HEK293 (cell line): Measurements from ENCODE around the gene CRACDL.
A peak's percentile ranks its signal among the peaks of the same experiment; 100 is the strongest.

Source experiments
- CTCF ChIA-PET: fragments of 350-600 bp; formaldehyde crosslinking; extraction: SDS; loops from one replicate; lab custom pipeline; 2021; ENCODE audit warnings: antibody characterized with exemption; lab: Yijun Ruan, JAX
- POLR2A ChIA-PET: fragments of 300-600 bp; formaldehyde crosslinking; extraction: SDS; loops from one replicate; lab custom pipeline; 2020; ENCODE audit warnings: antibody characterized with exemption, inconsistent platforms; lab: Yijun Ruan, JAX
- H3K27ac ChIP-seq: fragments of 200-500 bp; sonication (Bioruptor generic); 2 replicates; pipeline ENCODE4 v1.5.1; 2014; ENCODE audit warnings: low read depth, low read length, control low read depth, inconsistent platforms; ENCODE audit errors: extremely low read depth
- H3K36me3 ChIP-seq, 2 experiments: fragments of 200-500 bp in 1 of 2; sonication (Bioruptor generic) in 1 of 2; 1 replicate in 1 of 2; 2 replicates in 1 of 2; pipeline ENCODE4 v1.5.1; 2014 to 2017; ENCODE audit warnings: inconsistent platforms in 2 of 2, low read length in 2 of 2; ENCODE audit not compliant: control insufficient read depth in 2 of 2, insufficient read depth in 1 of 2
- H3K4me1 ChIP-seq: fragments of 200-500 bp; sonication (Bioruptor generic); 2 replicates; pipeline ENCODE4 v1.5.1; 2014; ENCODE audit warnings: mild to moderate bottlenecking, low read length, inconsistent platforms; ENCODE audit not compliant: control insufficient read depth, insufficient read depth
- H3K4me3 ChIP-seq: 2 replicates; pipeline ENCODE4 v1.5.1; 2011; ENCODE audit warnings: low read depth, mild to moderate bottlenecking, control low read depth, low read length, moderate library complexity
- H3K9me3 ChIP-seq: fragments of 200-500 bp; sonication (Bioruptor generic); 2 replicates; pipeline ENCODE4 v1.5.1; 2014; ENCODE audit warnings: low read depth, low read length, inconsistent platforms; ENCODE audit not compliant: control insufficient read depth, insufficient read depth
- EGR2 ChIP-seq: fragments of 450-650 bp; formaldehyde crosslinking; IDR thresholded peaks from 2 replicates; pipeline ENCODE4 v1.5.1; 2016; ENCODE audit warnings: low read depth, missing biosample characterization, missing genetic modification characterization
- GLI2 ChIP-seq: fragments of 450-650 bp; formaldehyde crosslinking; IDR thresholded peaks from 2 replicates; pipeline ENCODE4; 2017; ENCODE audit warnings: missing biosample characterization, missing genetic modification characterization, low read depth, borderline replicate concordance
- HOXD13 ChIP-seq: sonication (generic); formaldehyde crosslinking; IDR thresholded peaks from 2 replicates; pipeline ENCODE4 v1.8.0; 2022; ENCODE audit warnings: missing genetic modification reagents, borderline replicate concordance
- KLF9 ChIP-seq: fragments of 450-650 bp; formaldehyde crosslinking; IDR thresholded peaks from 2 replicates; pipeline ENCODE4 v1.5.1; 2016; ENCODE audit warnings: missing biosample characterization, missing genetic modification characterization, low read depth
- MZF1 ChIP-seq: fragments of 450-650 bp; formaldehyde crosslinking; IDR thresholded peaks from 2 replicates; pipeline ENCODE4 v1.5.1; 2017; ENCODE audit warnings: missing biosample characterization, missing genetic modification characterization, borderline replicate concordance
- PRDM10 ChIP-seq: fragments of 450-650 bp; formaldehyde crosslinking; IDR thresholded peaks from 2 replicates; pipeline ENCODE4 v1.5.1; 2016; ENCODE audit warnings: missing biosample characterization, missing genetic modification characterization
- YY1 ChIP-seq: fragments of 450-650 bp; formaldehyde crosslinking; IDR thresholded peaks from 2 replicates; pipeline ENCODE4 v1.5.1; 2018; ENCODE audit warnings: missing biosample characterization, missing genetic modification characterization
- ZBTB20 ChIP-seq: fragments of 450-650 bp; formaldehyde crosslinking; IDR thresholded peaks from 2 replicates; pipeline ENCODE4 v1.5.1; 2016; ENCODE audit warnings: missing biosample characterization, missing genetic modification characterization
- ZBTB44 ChIP-seq: fragments of 450-650 bp; IDR thresholded peaks from 2 replicates; pipeline ENCODE4 v1.5.1; 2018; ENCODE audit warnings: missing biosample characterization, mild to moderate bottlenecking, missing genetic modification characterization
- ZBTB6 ChIP-seq: fragments of 450-650 bp; formaldehyde crosslinking; IDR thresholded peaks from 2 replicates; pipeline ENCODE4 v1.5.1; 2017; ENCODE audit warnings: missing biosample characterization, missing genetic modification characterization
- ZEB2 ChIP-seq: fragments of 450-650 bp; formaldehyde crosslinking; IDR thresholded peaks from 2 replicates; pipeline ENCODE4 v1.5.1; 2016; ENCODE audit warnings: missing biosample characterization, missing genetic modification characterization
- ZFHX2 ChIP-seq: fragments of 450-650 bp; formaldehyde crosslinking; conservative IDR thresholded peaks from 2 replicates; pipeline ENCODE4 v1.5.1; 2016; ENCODE audit warnings: missing biosample characterization, missing genetic modification characterization
- ZNF114 ChIP-seq: fragments of 450-650 bp; formaldehyde crosslinking; IDR thresholded peaks from 2 replicates; pipeline ENCODE4 v1.5.0; 2017; ENCODE audit warnings: missing biosample characterization, missing genetic modification characterization
- ZNF138 ChIP-seq: fragments of 450-650 bp; formaldehyde crosslinking; IDR thresholded peaks from 2 replicates; pipeline ENCODE4 v1.5.1; 2016; ENCODE audit warnings: missing biosample characterization, missing genetic modification characterization, borderline replicate concordance
- ZNF404 ChIP-seq: fragments of 450-650 bp; formaldehyde crosslinking; IDR thresholded peaks from 2 replicates; pipeline ENCODE4 v1.5.1; 2017; ENCODE audit warnings: missing biosample characterization, missing genetic modification characterization
- ZNF558 ChIP-seq: fragments of 450-650 bp; formaldehyde crosslinking; IDR thresholded peaks from 2 replicates; pipeline ENCODE4 v1.5.1; 2016; ENCODE audit warnings: missing biosample characterization, missing genetic modification characterization
- ZNF600 ChIP-seq: fragments of 450-650 bp; formaldehyde crosslinking; IDR thresholded peaks from 2 replicates; pipeline ENCODE4 v1.5.1; 2016; ENCODE audit warnings: missing biosample characterization, missing genetic modification characterization
- ZNF629 ChIP-seq: fragments of 450-650 bp; formaldehyde crosslinking; IDR thresholded peaks from 2 replicates; pipeline ENCODE4 v1.5.1; 2017; ENCODE audit warnings: missing biosample characterization, missing genetic modification characterization
- ZNF639 ChIP-seq: fragments of 450-650 bp; formaldehyde crosslinking; IDR thresholded peaks from 2 replicates; pipeline ENCODE4 v1.5.1; 2016; ENCODE audit warnings: missing biosample characterization, missing genetic modification characterization
- ZNF658 ChIP-seq: fragments of 450-650 bp; formaldehyde crosslinking; IDR thresholded peaks from 2 replicates; pipeline ENCODE4; 2016; ENCODE audit warnings: missing biosample characterization, missing genetic modification characterization
- ZNF664 ChIP-seq: fragments of 450-650 bp; formaldehyde crosslinking; IDR thresholded peaks from 2 replicates; pipeline ENCODE4 v1.5.1; 2016; ENCODE audit warnings: missing biosample characterization, missing genetic modification characterization
- ZNF747 ChIP-seq: fragments of 450-650 bp; formaldehyde crosslinking; IDR thresholded peaks from 2 replicates; pipeline ENCODE4 v1.5.1; 2016; ENCODE audit warnings: missing biosample characterization, missing genetic modification characterization

CRACDL gene

GRCh38 chr2:98940102-98940501, 4.1 kb upstream of the CRACDL start:
- H3K4me3 ChIP-seq, result no peak overlapping the region
- no peak overlapping the region for H3K27ac ChIP-seq
- H3K4me1 ChIP-seq, result no peaks in the 10 kb centered on the region; the same call in 1 of the 2 replicates
- H3K36me3 ChIP-seq, result no peaks in the 10 kb centered on the region
- peak; percentile 92 for TF ChIP-seq ZFHX2 (tag by site-specific recombination)
- peak; percentile 94 for TF ChIP-seq EGR2 (tag by site-specific recombination)
- no peak for TF ChIP-seq KLF9
- H3K9me3 ChIP-seq, result no peaks in the 10 kb centered on the region
- ChIA-PET CTCF (no interaction called here), POLR2A (no interaction called here)

GRCh38 chr2:98937906-98938305, 1.9 kb upstream of the CRACDL start:
- CTCF ChIA-PET, result no interaction called here
- no peak overlapping the region for H3K27ac ChIP-seq
- H3K36me3 ChIP-seq, result no peaks in the 10 kb centered on the region
- no peak overlapping the region for H3K4me3 ChIP-seq
- 0 out of 2 replicates have a peak, but pooled peaks have one; percentile 23 for TF ChIP-seq ZBTB20
- TF ChIP-seq PRDM10, result no peak
- H3K4me1 ChIP-seq, result no peaks in the 10 kb centered on the region; the same call in 1 of the 2 replicates
- POLR2A ChIA-PET, result no interaction called here
- H3K9me3 ChIP-seq, result no peaks in the 10 kb centered on the region

GRCh38 chr2:98936353-98937351, 627 bp upstream of the CRACDL start:
- no peaks in the 10 kb centered on the region; the same call in 1 of the 2 replicates for H3K4me1 ChIP-seq
- no peaks in the 10 kb centered on the region for H3K9me3 ChIP-seq
- CTCF ChIA-PET, result interaction anchor here (1.7 kb wide), 1 partner anchor 10 kb away, joined by 5 read pairs; no protein-coding TSS in a partner anchor
- H3K36me3 ChIP-seq, result no peaks in the 10 kb centered on the region
- H3K27ac ChIP-seq, result peak overlapping the region; percentile 64; the same call in 1 of the 2 replicates
- peak overlapping the region; percentile 36 for H3K4me3 ChIP-seq
- POLR2A ChIA-PET, result interaction anchor here (0.8 to 1.6 kb wide), 2 partner anchors 10 to 205 kb away, joined by 3 to 6 read pairs; partner anchors contain the start of gene C2orf15
- TF ChIP-seq ZNF629 (tag by site-specific recombination) (no peak), ZNF404 (tag by site-specific recombination) (no peak), ZNF658 (tag by site-specific recombination) (no peak), ZNF747 (tag by site-specific recombination) (no peak), ZNF558 (tag by site-specific recombination) (no peak), GLI2 (tag by site-specific recombination) (no peak), ZNF138 (tag by site-specific recombination) (no peak), ZNF600 (0 out of 2 replicates have a peak, but pooled peaks have one; percentile 16), ZNF114 (tag by site-specific recombination) (no peak), YY1 (tag by site-specific recombination) (no peak), ZNF664 (tag by site-specific recombination) (no peak), HOXD13 (CRISPR knock-in tag) (no peak), EGR2 (tag by site-specific recombination) (peak; percentile 63), ZEB2 (tag by site-specific recombination) (no peak), ZBTB6 (tag by site-specific recombination) (no peak), ZBTB44 (tag by site-specific recombination) (no peak), MZF1 (tag by site-specific recombination) (no peak), ZNF639 (no peak)
